Vagina (tissue), 2 donors: Measurements from ENCODE around the gene MGLL.

Source experiments
- CTCF ChIP-seq, 3 experiments: fragments of 450-650 bp in 2 of 3; fragments of 200-600 bp in 1 of 3; sonication (generic) in 1 of 3; IDR thresholded peaks; one replicate each; pipeline ENCODE4 v1.5.1; 2017 to 2019; ENCODE audit warnings: antibody characterized with exemption in 3 of 3, mild to moderate bottlenecking in 2 of 3, moderate library complexity in 2 of 3
- POLR2AphosphoS5 ChIP-seq, 2 donors: sonication (generic); formaldehyde crosslinking; IDR thresholded peaks; one replicate each; pipeline ENCODE4 v1.9.0; 2017; ENCODE audit warnings: antibody characterized with exemption in 2 of 2, mild to moderate bottlenecking in 2 of 2, low read depth in 1 of 2; ENCODE audit not compliant: insufficient read depth in 1 of 2

- TF ChIP-seq POLR2AphosphoS5 (IDR thresholded peaks at IDR 0.05; ENCODE audit: insufficient read depth in 1 of 2, low read depth in 1 of 2) (peak in 1 of 2 donors; percentile 46), CTCF (IDR thresholded peaks at IDR 0.05) (peak in 1 of 3 experiments; percentile 33)
These were observed 539 bp upstream of the MGLL start for GRCh38 chr3:127822682-127823425.
